K562 (cell line): ENCODE data around the gene SLC22A16. TPM values are rescaled to one million over a fixed set of nuclear protein-coding genes. Genes with fewer than 3 reads are reported as not detected.

Experiments used
- ATAC-seq: fragments of 200-7000 bp; cut with Tn5 transposase; 3 replicates; pipeline ENCODE4 v1.9.1; 2020; ENCODE audit warnings: moderate library complexity
- BruUV-seq: library from RNA; stranded (reverse); fragments of 400-500 nt; replicated peaks from 2 replicates; lab custom pipeline; 2021; lab: Mats Ljungman, UMichigan
- CTCF ChIA-PET: fragments of 300-600 bp; formaldehyde crosslinking; extraction: SDS; loops from one replicate; lab custom pipeline; 2021; ENCODE audit warnings: low intra/inter-chr PET ratio; lab: Yijun Ruan, JAX
- POLR2A ChIA-PET: fragments of 300-600, 350-650 bp; sonication (Branson Sonifier 250); formaldehyde crosslinking; extraction: SDS; loops from one replicate; lab custom pipeline; 2021; ENCODE audit warnings: antibody characterized with exemption, inconsistent platforms; lab: Yijun Ruan, JAX
- DNase-seq, 4 experiments: peaks; one replicate each; pipeline versions ENCODE4 v3.0.0 to v3.0.0-alpha.2; 2011 to 2018; ENCODE audit warnings: low spot score in 3 of 4, mixed read lengths in 3 of 4; ENCODE audit errors: extremely low read depth in 1 of 4
- FAIRE-seq: peaks from 2 replicates; lab custom pipeline; 2011; peaks lifted over from hg19 to GRCh38; lab: Jason Lieb, UNC
- H2AFZ ChIP-seq: 2 replicates; pipeline ENCODE4 v1.6.0; 2011; ENCODE audit warnings: low read depth, low read length, control low read depth, inconsistent platforms
- H3K27ac ChIP-seq: fragments of 200-600 bp; 3 replicates; pipeline ENCODE4 v1.8.0; 2011; ENCODE audit warnings: low read depth, mild to moderate bottlenecking, control low read depth, inconsistent platforms, low read length, moderate library complexity, mixed read lengths; ENCODE audit errors: extremely low read depth
- H3K27me3 ChIP-seq, 2 experiments: fragments of 300-600 bp in 1 of 2; 2 replicates in 1 of 2; 3 replicates in 1 of 2; pipeline versions ENCODE4 v1.6.0 to v1.8.0; 2011; ENCODE audit warnings: inconsistent platforms in 2 of 2, low read length in 2 of 2, mild to moderate bottlenecking in 1 of 2, mixed read lengths in 1 of 2, moderate library complexity in 1 of 2; ENCODE audit not compliant: control insufficient read depth in 2 of 2, insufficient read depth in 2 of 2
- H3K36me3 ChIP-seq: fragments of 300-600 bp; 3 replicates; pipeline ENCODE4 v1.8.0; 2011; ENCODE audit warnings: mild to moderate bottlenecking, low read length, inconsistent platforms; ENCODE audit not compliant: control insufficient read depth, insufficient read depth
- H3K4me1 ChIP-seq, 2 experiments: fragments of 200-600 bp in 1 of 2; replicated peaks in 1 of 2; 2 replicates in 1 of 2; 3 replicates in 1 of 2; pipeline versions ENCODE4 v1.5.1 to v1.8.0; 2011; ENCODE audit warnings: inconsistent platforms in 2 of 2, low read length in 2 of 2, mild to moderate bottlenecking in 1 of 2, mixed read lengths in 1 of 2, moderate library complexity in 1 of 2; ENCODE audit not compliant: control insufficient read depth in 2 of 2, insufficient read depth in 2 of 2
- H3K4me2 ChIP-seq: 2 replicates; pipeline ENCODE4 v1.6.1; 2011; ENCODE audit warnings: low read length, control low read depth, inconsistent platforms, mixed read lengths; ENCODE audit not compliant: insufficient read depth
- H3K4me3 ChIP-seq: fragments of 200-600 bp; sonication (generic), shearing (Covaris generic); 2 replicates; pipeline ENCODE4 v1.5.1; 2016; ENCODE audit warnings: control low read depth, inconsistent platforms
- H3K79me2 ChIP-seq: fragments of 200-600 bp; 3 replicates; pipeline ENCODE4 v1.8.0; 2011; ENCODE audit warnings: low read length, inconsistent platforms; ENCODE audit not compliant: control insufficient read depth, insufficient read depth
- H3K9ac ChIP-seq, 2 experiments: 2 replicates each; pipeline versions ENCODE4 v1.6.0 to v1.6.1; 2011; ENCODE audit warnings: low read depth in 2 of 2, low read length in 2 of 2, control low read depth in 1 of 2, inconsistent platforms in 1 of 2, mild to moderate bottlenecking in 1 of 2, mixed read lengths in 1 of 2; ENCODE audit not compliant: insufficient read depth in 1 of 2
- H3K9me1 ChIP-seq: one replicate; pipeline ENCODE4 v1.6.0; 2011; ENCODE audit warnings: inconsistent platforms, mild to moderate bottlenecking, low read length, moderate library complexity; ENCODE audit not compliant: control insufficient read depth, insufficient read depth
- H3K9me3 ChIP-seq: replicated peaks from 2 replicates; pipeline ENCODE4 v1.5.1; 2011; ENCODE audit warnings: low read depth, low read length, inconsistent platforms; ENCODE audit not compliant: control insufficient read depth, insufficient read depth
- H4K20me1 ChIP-seq: replicated peaks from 2 replicates; pipeline ENCODE4 v1.6.1; 2011; ENCODE audit warnings: low read length, inconsistent platforms, mixed read lengths; ENCODE audit not compliant: control insufficient read depth, insufficient read depth
- CEBPB ChIP-seq: fragments of 450-650 bp; IDR thresholded peaks from 2 replicates; pipeline ENCODE4 v1.6.1; 2016; ENCODE audit warnings: missing genetic modification characterization, missing compliant biosample characterization
- EZH2 ChIP-seq: IDR thresholded peaks from 2 replicates; pipeline ENCODE4 v1.6.1; 2012; ENCODE audit warnings: low read depth, mild to moderate bottlenecking, inconsistent platforms, low read length, borderline replicate concordance
- JUND ChIP-seq, 2 experiments: IDR thresholded peaks; 2 replicates in 1 of 2; 3 replicates in 1 of 2; pipeline ENCODE4 v1.6.1; 2011; ENCODE audit warnings: borderline replicate concordance in 2 of 2, low read depth in 2 of 2, low read length in 2 of 2, improper control_type of control experiment in 1 of 2, missing biosample characterization in 1 of 2, missing genetic modification characterization in 1 of 2, missing genetic modification reagents in 1 of 2
- RFX7 ChIP-seq: fragments of 250-450 bp; sonication (Bioruptor Pico); IDR thresholded peaks from 2 replicates; pipeline ENCODE4 v1.5.1; 2021; ENCODE audit warnings: mild to moderate bottlenecking
- TAF9B ChIP-seq: fragments of 450-650 bp; IDR thresholded peaks from 2 replicates; pipeline ENCODE4 v1.6.1; 2018; ENCODE audit warnings: mild to moderate bottlenecking; ENCODE audit not compliant: partially characterized antibody
- TARDBP ChIP-seq: fragments of 450-650 bp; IDR thresholded peaks from 2 replicates; pipeline ENCODE4 v1.6.1; 2016
- ZNF23 ChIP-seq: fragments of 250-450 bp; sonication (Bioruptor Pico); IDR thresholded peaks from 2 replicates; pipeline ENCODE4 v1.4.0; 2020; ENCODE audit warnings: mild to moderate bottlenecking
- ZNF3 ChIP-seq: fragments of 250-450 bp; sonication (Bioruptor Pico); IDR thresholded peaks from 2 replicates; pipeline ENCODE4 v1.5.0; 2021; ENCODE audit warnings: mild to moderate bottlenecking, moderate library complexity
- WGBS: fragments of 100-300 bp; shearing (Covaris generic); methylation state at CpG from one replicate; pipeline ENCODE4 v1.1.6; 2016; ENCODE audit warnings: low coverage, mixed read lengths; ENCODE audit not compliant: insufficient coverage; ENCODE audit errors: missing lambda C conversion rate; 5-methylcytosine and 5-hydroxymethylcytosine counted together
- in situ Hi-C: fragments of 300-500 bp; cut with MboI; formaldehyde crosslinking; loops from 4 replicates; pipeline ENCODE4 v1.15.0; 2018; ENCODE audit warnings: inconsistent platforms, mixed read lengths
- intact Hi-C: fragments of 100-400 bp; cut with micrococcal nuclease; formaldehyde crosslinking; loops from 2 replicates; pipeline ENCODE4 v1.14.2; 2022
- polyA plus RNA-seq, 8 experiments: library from polyadenylated mRNA; depleted of rRNA in 4 of 8; stranded (reverse) in 5 of 8; unstranded in 3 of 8; fragments of >200 nt; fragmentation: Nextera tagmentation in 2 of 8; fragmentation: Illumina TruSeq in 1 of 8; extraction: Ambion mirVana in 2 of 8; extraction: Trizol in 1 of 8; gene quantifications; 2 replicates each; pipeline versions ENCODE4 v1.2.1 to v1.2.3, GENCODE V29; 2011 to 2014; ENCODE audit warnings: inconsistent platforms in 1 of 8, missing spikeins in 1 of 8
- total RNA-seq, 7 experiments: library from RNA; depleted of rRNA in 6 of 7; stranded (reverse); fragments of >200 nt in 6 of 7; fragmentation: Illumina TruSeq in 2 of 7; extraction: Trizol in 2 of 7; gene quantifications; 2 replicates each; pipeline versions ENCODE4 v1.2.1 to v1.2.3, GENCODE V29; 2011 to 2021; ENCODE audit warnings: low replicate concordance in 1 of 7
- TF ChIP-seq, protein P1 (sequence below): fragments of 450-650 bp; IDR thresholded peaks from 2 replicates; pipeline ENCODE4 v1.6.1; 2016; ENCODE audit warnings: missing biosample characterization, missing genetic modification characterization
- TF ChIP-seq, protein P2 (sequence below), 2 experiments: fragments of 450-650 bp; IDR thresholded peaks; 2 replicates each; pipeline ENCODE4 v1.6.1; 2018; ENCODE audit warnings: mild to moderate bottlenecking in 2 of 2, low read depth in 1 of 2; ENCODE audit not compliant: partially characterized antibody in 2 of 2
- TF ChIP-seq, protein P3 (sequence below): fragments of 250-450 bp; sonication (Bioruptor Pico); IDR thresholded peaks from 2 replicates; pipeline ENCODE4 v1.8.0; 2021; ENCODE audit warnings: borderline replicate concordance, mild to moderate bottlenecking, moderate library complexity; ENCODE audit not compliant: poor library complexity, severe bottlenecking

The SLC22A16 gene
- total and polyA plus RNA-seq, 9 of the 15 experiments (the other 6 are each of a cell fraction or from before 2014, with no cell fraction given): not detected

DNA sequence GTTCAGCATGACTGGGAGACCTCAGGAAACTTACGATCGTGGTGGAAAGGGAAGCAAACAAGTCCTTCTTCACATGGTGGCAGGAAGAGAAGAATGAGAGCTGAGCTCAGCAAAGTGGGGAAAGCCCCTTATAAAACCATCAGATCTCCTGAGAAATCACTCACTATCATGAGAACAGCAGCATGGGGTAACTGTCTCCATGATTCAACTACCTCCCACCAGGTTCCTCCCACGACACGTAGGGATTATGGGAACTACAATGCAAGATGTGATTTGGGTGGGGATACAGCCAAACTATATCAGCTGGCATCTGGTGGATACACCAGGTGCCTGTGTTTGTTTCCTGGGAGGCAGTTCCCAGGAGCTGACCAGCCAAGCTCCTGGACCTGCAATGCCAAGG, 65.9 kb downstream of the SLC22A16 start:
- H3K79me2 ChIP-seq: no peaks in the 10 kb centered on the region
- no peak for DNase-seq
- no peak overlapping the region for H2AFZ ChIP-seq
- no peaks in the 10 kb centered on the region for H4K20me1 ChIP-seq
- ChIA-PET POLR2A (no interaction called here), CTCF (no interaction called here)
- no peaks in the 10 kb centered on the region; a peak in 1 of 5 replicates for H3K4me1 ChIP-seq
- no peak overlapping the region for H3K9ac ChIP-seq
- no peaks in the 10 kb centered on the region for H3K9me3 ChIP-seq
- no peak overlapping the region for H3K4me3 ChIP-seq
- intact Hi-C loops: no loop called here
- FAIRE-seq: no peak
- TF ChIP-seq, protein P1, sequence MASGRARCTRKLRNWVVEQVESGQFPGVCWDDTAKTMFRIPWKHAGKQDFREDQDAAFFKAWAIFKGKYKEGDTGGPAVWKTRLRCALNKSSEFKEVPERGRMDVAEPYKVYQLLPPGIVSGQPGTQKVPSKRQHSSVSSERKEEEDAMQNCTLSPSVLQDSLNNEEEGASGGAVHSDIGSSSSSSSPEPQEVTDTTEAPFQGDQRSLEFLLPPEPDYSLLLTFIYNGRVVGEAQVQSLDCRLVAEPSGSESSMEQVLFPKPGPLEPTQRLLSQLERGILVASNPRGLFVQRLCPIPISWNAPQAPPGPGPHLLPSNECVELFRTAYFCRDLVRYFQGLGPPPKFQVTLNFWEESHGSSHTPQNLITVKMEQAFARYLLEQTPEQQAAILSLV (tag): no peak
- no peak for TF ChIP-seq TAF9B
- no peak for TF ChIP-seq ZNF3 (CRISPR knock-in tag)
- TF ChIP-seq JUND (IDR thresholded peaks at IDR 0.05; ENCODE audit: borderline replicate concordance, low read depth, low read length): no peak
- no peak for TF ChIP-seq JUND (tag; IDR thresholded peaks at IDR 0.05; ENCODE audit: borderline replicate concordance, low read depth, low read length)
- TF ChIP-seq, protein P2, sequence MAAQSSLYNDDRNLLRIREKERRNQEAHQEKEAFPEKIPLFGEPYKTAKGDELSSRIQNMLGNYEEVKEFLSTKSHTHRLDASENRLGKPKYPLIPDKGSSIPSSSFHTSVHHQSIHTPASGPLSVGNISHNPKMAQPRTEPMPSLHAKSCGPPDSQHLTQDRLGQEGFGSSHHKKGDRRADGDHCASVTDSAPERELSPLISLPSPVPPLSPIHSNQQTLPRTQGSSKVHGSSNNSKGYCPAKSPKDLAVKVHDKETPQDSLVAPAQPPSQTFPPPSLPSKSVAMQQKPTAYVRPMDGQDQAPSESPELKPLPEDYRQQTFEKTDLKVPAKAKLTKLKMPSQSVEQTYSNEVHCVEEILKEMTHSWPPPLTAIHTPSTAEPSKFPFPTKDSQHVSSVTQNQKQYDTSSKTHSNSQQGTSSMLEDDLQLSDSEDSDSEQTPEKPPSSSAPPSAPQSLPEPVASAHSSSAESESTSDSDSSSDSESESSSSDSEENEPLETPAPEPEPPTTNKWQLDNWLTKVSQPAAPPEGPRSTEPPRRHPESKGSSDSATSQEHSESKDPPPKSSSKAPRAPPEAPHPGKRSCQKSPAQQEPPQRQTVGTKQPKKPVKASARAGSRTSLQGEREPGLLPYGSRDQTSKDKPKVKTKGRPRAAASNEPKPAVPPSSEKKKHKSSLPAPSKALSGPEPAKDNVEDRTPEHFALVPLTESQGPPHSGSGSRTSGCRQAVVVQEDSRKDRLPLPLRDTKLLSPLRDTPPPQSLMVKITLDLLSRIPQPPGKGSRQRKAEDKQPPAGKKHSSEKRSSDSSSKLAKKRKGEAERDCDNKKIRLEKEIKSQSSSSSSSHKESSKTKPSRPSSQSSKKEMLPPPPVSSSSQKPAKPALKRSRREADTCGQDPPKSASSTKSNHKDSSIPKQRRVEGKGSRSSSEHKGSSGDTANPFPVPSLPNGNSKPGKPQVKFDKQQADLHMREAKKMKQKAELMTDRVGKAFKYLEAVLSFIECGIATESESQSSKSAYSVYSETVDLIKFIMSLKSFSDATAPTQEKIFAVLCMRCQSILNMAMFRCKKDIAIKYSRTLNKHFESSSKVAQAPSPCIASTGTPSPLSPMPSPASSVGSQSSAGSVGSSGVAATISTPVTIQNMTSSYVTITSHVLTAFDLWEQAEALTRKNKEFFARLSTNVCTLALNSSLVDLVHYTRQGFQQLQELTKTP (IDR thresholded peaks at IDR 0.05; ENCODE audit: low read depth in 1 of 2, partially characterized antibody in 2 of 2): no peak
- TF ChIP-seq ZNF23 (CRISPR knock-in tag): no peak
- no peak for TF ChIP-seq TARDBP
- TF ChIP-seq RFX7 (CRISPR knock-in tag): no peak
- TF ChIP-seq EZH2: no peak
- TF ChIP-seq, protein P3, sequence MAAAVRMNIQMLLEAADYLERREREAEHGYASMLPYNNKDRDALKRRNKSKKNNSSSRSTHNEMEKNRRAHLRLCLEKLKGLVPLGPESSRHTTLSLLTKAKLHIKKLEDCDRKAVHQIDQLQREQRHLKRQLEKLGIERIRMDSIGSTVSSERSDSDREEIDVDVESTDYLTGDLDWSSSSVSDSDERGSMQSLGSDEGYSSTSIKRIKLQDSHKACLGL (CRISPR knock-in tag): no peak
- TF ChIP-seq CEBPB (tag): no peak
- in situ Hi-C loops: no loop called here
- no peak for ATAC-seq
- WGBS: 2% methylated on average over 4 of the region's 4 CpGs
- H3K27ac ChIP-seq: no peak overlapping the region
- no TSS peak for BruUV-seq
- H3K9me1 ChIP-seq: no peaks in the 10 kb centered on the region
- H3K27me3 ChIP-seq: peaks cover 18 to 52% of the 10 kb centered on the region in 2 experiments; a peak in 4 of 5 replicates
- no peak overlapping the region for H3K4me2 ChIP-seq
- H3K36me3 ChIP-seq: no peaks in the 10 kb centered on the region
